Kidney epithelial cell (primary cell): ENCODE results near the gene DGKB. TPM values are rescaled to one million over a fixed set of nuclear protein-coding genes. Genes with fewer than 3 reads are reported as not detected.

Source experiments
- DNase-seq: peaks from one replicate; pipeline ENCODE4 v3.0.0-alpha.2; 2010; ENCODE audit warnings: low read depth
- H3K27me3 ChIP-seq: 2 replicates; pipeline ENCODE4 v1.6.0; 2011; ENCODE audit warnings: low read length; ENCODE audit not compliant: control insufficient read depth, insufficient read depth
- H3K36me3 ChIP-seq: 2 replicates; pipeline ENCODE4 v1.5.1; 2011; ENCODE audit warnings: low read length; ENCODE audit not compliant: control insufficient read depth, insufficient read depth
- H3K4me3 ChIP-seq: 2 replicates; pipeline ENCODE4 v1.5.1; 2011; ENCODE audit warnings: low read depth, mild to moderate bottlenecking, control low read depth, low read length
- total RNA-seq: library from RNA; depleted of rRNA; stranded (reverse); fragments of >200 nt; gene quantifications from 2 replicates; pipeline ENCODE4 v1.2.3, GENCODE V29; 2015
- TF ChIP-seq, protein P1 (sequence below): IDR thresholded peaks from 2 replicates; pipeline ENCODE4 v1.5.1; 2011; ENCODE audit warnings: mild to moderate bottlenecking, moderate library complexity, low read length, control low read depth, inconsistent platforms; ENCODE audit not compliant: insufficient read depth, poor library complexity, severe bottlenecking

DGKB gene
- total RNA-seq, 1 donor from 2014 or later = not detected

- no peak for DNase-seq
- Histone ChIP-seq H3K27me3 (no peaks in the 10 kb centered on the region), H3K36me3 (no peaks in the 10 kb centered on the region), H3K4me3 (no peak overlapping the region)
- TF ChIP-seq, protein P1, sequence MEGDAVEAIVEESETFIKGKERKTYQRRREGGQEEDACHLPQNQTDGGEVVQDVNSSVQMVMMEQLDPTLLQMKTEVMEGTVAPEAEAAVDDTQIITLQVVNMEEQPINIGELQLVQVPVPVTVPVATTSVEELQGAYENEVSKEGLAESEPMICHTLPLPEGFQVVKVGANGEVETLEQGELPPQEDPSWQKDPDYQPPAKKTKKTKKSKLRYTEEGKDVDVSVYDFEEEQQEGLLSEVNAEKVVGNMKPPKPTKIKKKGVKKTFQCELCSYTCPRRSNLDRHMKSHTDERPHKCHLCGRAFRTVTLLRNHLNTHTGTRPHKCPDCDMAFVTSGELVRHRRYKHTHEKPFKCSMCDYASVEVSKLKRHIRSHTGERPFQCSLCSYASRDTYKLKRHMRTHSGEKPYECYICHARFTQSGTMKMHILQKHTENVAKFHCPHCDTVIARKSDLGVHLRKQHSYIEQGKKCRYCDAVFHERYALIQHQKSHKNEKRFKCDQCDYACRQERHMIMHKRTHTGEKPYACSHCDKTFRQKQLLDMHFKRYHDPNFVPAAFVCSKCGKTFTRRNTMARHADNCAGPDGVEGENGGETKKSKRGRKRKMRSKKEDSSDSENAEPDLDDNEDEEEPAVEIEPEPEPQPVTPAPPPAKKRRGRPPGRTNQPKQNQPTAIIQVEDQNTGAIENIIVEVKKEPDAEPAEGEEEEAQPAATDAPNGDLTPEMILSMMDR = no peak
These were observed 524.8 kb downstream of the DGKB start for GRCh38 chr7:14377646-14378266.

DNA sequence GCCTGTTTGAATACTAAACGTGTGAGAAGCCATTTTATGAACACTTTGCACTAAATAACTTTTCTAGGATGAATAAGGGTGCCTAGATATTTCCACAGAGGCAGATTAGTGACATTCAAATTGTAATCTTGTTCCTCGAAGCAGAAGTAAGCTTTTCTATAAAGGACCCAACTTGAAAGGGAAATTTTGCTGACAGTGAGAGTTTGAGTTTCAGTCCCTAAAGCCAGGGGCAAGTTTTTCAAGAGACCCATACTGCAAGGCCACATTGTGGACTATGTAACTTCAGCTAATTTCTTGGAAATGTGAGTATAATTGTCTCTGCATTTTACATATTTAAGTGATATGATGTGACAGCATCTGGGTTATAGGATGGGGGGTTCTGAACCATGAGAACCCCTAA is 525.8 kb downstream of the DGKB start:
- no peaks in the 10 kb centered on the region for H3K36me3 ChIP-seq
- TF ChIP-seq, protein P1 = no peak
- H3K27me3 ChIP-seq = no peaks in the 10 kb centered on the region
- H3K4me3 ChIP-seq = no peak overlapping the region
- no peak for DNase-seq

GRCh38 chr7:14375998-14376397 is 526.6 kb downstream of the DGKB start:
- TF ChIP-seq, protein P1 = no peak
- no peak for DNase-seq
- Histone ChIP-seq H3K4me3 (no peak overlapping the region), H3K36me3 (no peaks in the 10 kb centered on the region), H3K27me3 (no peaks in the 10 kb centered on the region)

GRCh38 chr7:14374336-14374735 is 528.2 kb downstream of the DGKB start:
- H3K27me3 ChIP-seq = no peaks in the 10 kb centered on the region
- no peak for DNase-seq
- no peaks in the 10 kb centered on the region for H3K36me3 ChIP-seq
- TF ChIP-seq, protein P1 = no peak
- no peak overlapping the region for H3K4me3 ChIP-seq

GRCh38 chr7:14368285-14368684 is 534.3 kb downstream of the DGKB start:
- no peaks in the 10 kb centered on the region for H3K36me3 ChIP-seq
- no peak overlapping the region for H3K4me3 ChIP-seq
- no peaks in the 10 kb centered on the region for H3K27me3 ChIP-seq
- no peak for DNase-seq
- TF ChIP-seq, protein P1 = no peak

GRCh38 chr7:14351167-14351566 is 551.4 kb downstream of the DGKB start:
- DNase-seq = no peak
- Histone ChIP-seq H3K27me3 (no peaks in the 10 kb centered on the region), H3K4me3 (no peak overlapping the region), H3K36me3 (no peaks in the 10 kb centered on the region)
- TF ChIP-seq, protein P1 = no peak
